Stimulated activated CD8-positive, alpha-beta memory T cell treated with anti-CD3 and anti-CD28 coated beads, Interleukin-12 subunit alpha, Interleukin-12 subunit beta, amount 100 ng/mL, for 4 hours (primary cell): ENCODE results near the gene PAWR.
"Not testable (repeated sequence)": the region's sequence is repeated elsewhere in the genome, so short reads cannot be mapped to it uniquely, and the experiment has no call there.

Source experiments
- DNase-seq: peaks from one replicate; pipeline ENCODE4 v3.0.0-alpha.2; 2020; ENCODE audit warnings: low read depth

Gene PAWR

GRCh38 chr12:79592865-79593264, 97.9 kb downstream of the PAWR start:
- DNase-seq, result no peak

- DNase-seq, result no peak
Observed at GRCh38 chr12:79591988-79592387, 98.8 kb downstream of the PAWR start.

GRCh38 chr12:79590751-79591150, 100.0 kb downstream of the PAWR start:
- DNase-seq, result no peak

GRCh38 chr12:79587368-79587767, 103.4 kb downstream of the PAWR start:
- no peak for DNase-seq

- DNase-seq, result no peak
Observed at GRCh38 chr12:79585147-79585546, 105.6 kb downstream of the PAWR start.

GRCh38 chr12:79573820-79574219, 116.9 kb downstream of the PAWR start:
- no peak for DNase-seq

GRCh38 chr12:79569679-79570078, 121.1 kb downstream of the PAWR start:
- no peak for DNase-seq

GRCh38 chr12:79567175-79567563, 123.6 kb downstream of the PAWR start:
- DNase-seq, result no peak

- no peak for DNase-seq
Observed at GRCh38 chr12:79566452-79567174, 124.2 kb downstream of the PAWR start.

GRCh38 chr12:79564727-79565350, 125.9 kb downstream of the PAWR start:
- not testable (repeated sequence) for DNase-seq

- DNase-seq, result no peak
Observed at GRCh38 chr12:79563021-79563740, 127.6 kb downstream of the PAWR start.

GRCh38 chr12:79561401-79562132, 129.2 kb downstream of the PAWR start:
- DNase-seq, result no peak

GRCh38 chr12:79560225-79560889, 130.4 kb downstream of the PAWR start:
- no peak for DNase-seq

- DNase-seq, result no peak
Observed at GRCh38 chr12:79559591-79559990, 131.2 kb downstream of the PAWR start.

- DNase-seq, result no peak
Observed at GRCh38 chr12:79558924-79559469, 131.8 kb downstream of the PAWR start.

GRCh38 chr12:79557690-79558315, 133.0 kb downstream of the PAWR start:
- no peak for DNase-seq

GRCh38 chr12:79555028-79555925, 135.5 kb downstream of the PAWR start:
- DNase-seq, result no peak

GRCh38 chr12:79553863-79554574, 136.7 kb downstream of the PAWR start:
- DNase-seq, result no peak

- DNase-seq, result no peak
Observed at GRCh38 chr12:79552192-79552591, 138.6 kb downstream of the PAWR start.
